Measurements from ENCODE around the gene BCAN. TPM values are rescaled to one million over a fixed set of nuclear protein-coding genes. Genes with fewer than 3 reads are reported as not detected.

Gene BCAN
- total RNA-seq, 1 experiment from 2014 or later, result 0.37 TPM

GRCh38 chr1:156677616-156678596 lies 36.0 kb downstream of the BCAN start:
- DNase-seq (ENCODE audit: unreplicated experiment), result peak; percentile 87
- intact Hi-C loops (cut with micrococcal nuclease), result loop anchor here (1.0 kb wide), 2 partner anchors 18 to 52 kb away; no protein-coding TSS in a partner anchor
- peak; percentile 91 for TF ChIP-seq CTCF (IDR thresholded peaks at IDR 0.05; ENCODE audit: unreplicated experiment)
- Mint-ChIP-seq H3K27me3 (ENCODE audit: insufficient read depth, unreplicated experiment) (peaks cover 46% of the 10 kb centered on the region), H3K27ac (ENCODE audit: low read depth, unreplicated experiment) (no peak overlapping the region), H3K36me3 (ENCODE audit: insufficient read depth, unreplicated experiment) (peaks cover 5% of the 10 kb centered on the region), H3K4me3 (ENCODE audit: unreplicated experiment) (no peak overlapping the region), H3K9me3 (ENCODE audit: unreplicated experiment) (no peaks in the 10 kb centered on the region), H3K4me1 (ENCODE audit: insufficient read depth, unreplicated experiment) (peaks cover 6% of the 10 kb centered on the region)
- no TSS peak for BruUV-seq (replicated peaks)
- ChIA-PET POLR2A (interaction anchor here (0.6 to 3.5 kb wide), 2 partner anchors 18 to 56 kb away, joined by 3 to 19 read pairs; no protein-coding TSS in a partner anchor), CTCF (interaction anchor here (0.6 to 47.2 kb wide), 38 partner anchors 8 to 1865 kb away, joined by 3 to 2415 read pairs (median 4); partner anchors contain the start of genes CRABP2, ISG20L2 and METTL25B)

- Mint-ChIP-seq H3K4me1 (ENCODE audit: insufficient read depth, unreplicated experiment) (peaks cover 23% of the 10 kb centered on the region), H3K9me3 (ENCODE audit: unreplicated experiment) (no peaks in the 10 kb centered on the region), H3K4me3 (ENCODE audit: unreplicated experiment) (no peak overlapping the region), H3K27ac (ENCODE audit: low read depth, unreplicated experiment) (no peak overlapping the region), H3K36me3 (ENCODE audit: insufficient read depth, unreplicated experiment) (peaks cover 5% of the 10 kb centered on the region), H3K27me3 (ENCODE audit: insufficient read depth, unreplicated experiment) (peaks cover 27% of the 10 kb centered on the region)
- BruUV-seq (replicated peaks), result no TSS peak
- DNase-seq (ENCODE audit: unreplicated experiment), result no peak
- POLR2A ChIA-PET, result interaction anchor here (0.7 to 1.3 kb wide), 2 partner anchors 9 to 48 kb away, joined by 3 read pairs; partner anchors contain the start of genes ISG20L2 and METTL25B
- TF ChIP-seq CTCF (IDR thresholded peaks at IDR 0.05; ENCODE audit: unreplicated experiment), result no peak
- CTCF ChIA-PET, result interaction anchor here (0.5 to 47.2 kb wide), 14 partner anchors 10 to 985 kb away, joined by 3 to 2415 read pairs (median 4); partner anchors contain the start of genes CRABP2, ISG20L2 and METTL25B
- intact Hi-C loops (cut with micrococcal nuclease), result no loop called here
These were observed 38.1 kb downstream of the BCAN start for GRCh38 chr1:156680056-156680455.

GRCh38 chr1:156681196-156681960 lies 39.5 kb downstream of the BCAN start:
- Mint-ChIP-seq H3K9me3 (ENCODE audit: unreplicated experiment) (no peaks in the 10 kb centered on the region), H3K27me3 (ENCODE audit: insufficient read depth, unreplicated experiment) (peaks cover 27% of the 10 kb centered on the region), H3K4me3 (ENCODE audit: unreplicated experiment) (no peak overlapping the region), H3K27ac (ENCODE audit: low read depth, unreplicated experiment) (no peak overlapping the region), H3K36me3 (ENCODE audit: insufficient read depth, unreplicated experiment) (peaks cover 5% of the 10 kb centered on the region), H3K4me1 (ENCODE audit: insufficient read depth, unreplicated experiment) (peaks cover 23% of the 10 kb centered on the region)
- POLR2A ChIA-PET, result interaction anchor here (1.4 to 1.6 kb wide), 2 partner anchors 20 to 45 kb away, joined by 4 to 6 read pairs; no protein-coding TSS in a partner anchor
- CTCF ChIA-PET, result interaction anchor here (0.6 to 47.2 kb wide), 17 partner anchors 8 to 336 kb away, joined by 3 to 2415 read pairs (median 4); partner anchors contain the start of genes CRABP2, HAPLN2, ISG20L2 and METTL25B
- intact Hi-C loops (cut with micrococcal nuclease), result no loop called here
- no peak for TF ChIP-seq CTCF (IDR thresholded peaks at IDR 0.05; ENCODE audit: unreplicated experiment)
- no TSS peak for BruUV-seq (replicated peaks)
- DNase-seq (ENCODE audit: unreplicated experiment), result no peak
